HG02884 (cell line): Measurements from ENCODE around the gene CABP2.
"Not testable (repeated sequence)": the region's sequence is repeated elsewhere in the genome, so short reads cannot be mapped to it uniquely, and the experiment has no call there.

Experiments
- ATAC-seq: cut with Tn5 transposase; IDR thresholded peaks from one replicate; pipeline ENCODE4 v1.9.1; 2021; ENCODE audit warnings: mild to moderate bottlenecking, moderate library complexity; ENCODE audit not compliant: unreplicated experiment

Gene CABP2

GRCh38 chr11:67539550-67539949 lies 16.3 kb upstream of the CABP2 start:
- ATAC-seq = no peak

GRCh38 chr11:67538823-67539505 lies 15.7 kb upstream of the CABP2 start:
- no peak for ATAC-seq

- ATAC-seq = no peak
These were observed 15.1 kb upstream of the CABP2 start for GRCh38 chr11:67538306-67538705.

GRCh38 chr11:67535561-67535960 lies 12.3 kb upstream of the CABP2 start:
- ATAC-seq = no peak

GRCh38 chr11:67534070-67534679 lies 10.9 kb upstream of the CABP2 start:
- no peak for ATAC-seq

GRCh38 chr11:67532889-67533288 lies 9.6 kb upstream of the CABP2 start:
- ATAC-seq = no peak

GRCh38 chr11:67530282-67530592 lies 7.0 kb upstream of the CABP2 start:
- no peak for ATAC-seq

GRCh38 chr11:67528376-67528775 lies 5.1 kb upstream of the CABP2 start:
- ATAC-seq = no peak

GRCh38 chr11:67525275-67525976 lies 2.2 kb upstream of the CABP2 start:
- ATAC-seq = no peak

- ATAC-seq = no peak
These were observed 1.2 kb upstream of the CABP2 start for GRCh38 chr11:67524480-67524808.

GRCh38 chr11:67523556-67524479 lies 572 bp upstream of the CABP2 start:
- no peak for ATAC-seq

- no peak for ATAC-seq
These were observed 908 bp downstream of the CABP2 start for GRCh38 chr11:67522338-67522737.

- ATAC-seq = no peak
These were observed 1.3 kb downstream of the CABP2 start for GRCh38 chr11:67521924-67522323.

- no peak for ATAC-seq
These were observed 2.1 kb downstream of the CABP2 start for GRCh38 chr11:67520856-67521824.

- no peak for ATAC-seq
These were observed 3.5 kb downstream of the CABP2 start for GRCh38 chr11:67519726-67520125.

- no peak for ATAC-seq
These were observed 5.3 kb downstream of the CABP2 start for GRCh38 chr11:67517784-67518552.

GRCh38 chr11:67516806-67517205 lies 6.4 kb downstream of the CABP2 start:
- ATAC-seq = no peak

GRCh38 chr11:67514116-67514515 lies 9.1 kb downstream of the CABP2 start:
- no peak for ATAC-seq

GRCh38 chr11:67511558-67511957 lies 11.7 kb downstream of the CABP2 start:
- ATAC-seq = not testable (repeated sequence)

GRCh38 chr11:67510023-67510345 lies 13.3 kb downstream of the CABP2 start:
- ATAC-seq = no peak
